ENCODE data around the gene ADGRG3. TPM values are rescaled to one million over a fixed set of nuclear protein-coding genes. Genes with fewer than 3 reads are reported as not detected.

ADGRG3 gene
- total and polyA plus RNA-seq, 9 donors = 0.04 to 1.1 (median 0.21) TPM

DNA sequence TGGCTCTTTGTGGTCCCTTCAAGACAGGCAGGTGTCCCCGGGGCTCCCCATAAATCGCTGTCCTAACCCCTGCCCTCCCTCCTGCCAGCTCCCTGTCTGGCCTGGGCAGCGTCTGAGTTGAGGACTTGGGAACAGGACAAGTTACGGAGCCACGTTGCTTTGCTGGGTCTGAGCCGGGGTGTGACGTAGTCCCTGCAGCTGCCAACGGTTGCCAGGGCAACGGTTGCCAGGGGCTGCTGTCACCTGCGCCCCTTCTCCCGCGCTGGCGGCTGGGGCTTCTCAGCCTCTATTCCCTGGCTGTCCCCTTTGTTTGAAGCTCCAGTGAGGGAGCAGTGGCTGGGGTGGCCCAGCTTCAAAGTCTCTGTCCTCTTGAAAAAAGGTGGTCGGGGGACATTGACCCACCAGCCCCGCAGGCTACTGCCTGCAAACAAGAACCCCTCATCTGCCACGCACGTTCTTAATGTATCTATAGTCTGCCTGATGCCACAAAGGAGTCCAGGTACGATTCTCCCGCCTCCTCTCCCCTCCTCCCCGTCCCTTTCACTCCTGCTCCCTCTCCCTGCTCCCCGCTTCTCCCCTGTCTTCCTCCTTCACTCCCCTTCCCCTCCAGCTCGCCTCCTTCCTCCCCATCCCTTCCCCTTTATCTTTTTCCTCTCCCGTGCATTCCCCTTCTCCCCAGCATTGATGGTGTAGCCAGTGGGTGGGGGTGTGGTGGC lies 28.8 kb upstream of the ADGRG3 start:
- peak; percentile 80 for DNase-seq
- Histone ChIP-seq H3K4me3 (ENCODE audit: low read length) (no peak overlapping the region), H3K27ac (ENCODE audit: low read length) (peak overlapping the region; percentile 15)

DNA sequence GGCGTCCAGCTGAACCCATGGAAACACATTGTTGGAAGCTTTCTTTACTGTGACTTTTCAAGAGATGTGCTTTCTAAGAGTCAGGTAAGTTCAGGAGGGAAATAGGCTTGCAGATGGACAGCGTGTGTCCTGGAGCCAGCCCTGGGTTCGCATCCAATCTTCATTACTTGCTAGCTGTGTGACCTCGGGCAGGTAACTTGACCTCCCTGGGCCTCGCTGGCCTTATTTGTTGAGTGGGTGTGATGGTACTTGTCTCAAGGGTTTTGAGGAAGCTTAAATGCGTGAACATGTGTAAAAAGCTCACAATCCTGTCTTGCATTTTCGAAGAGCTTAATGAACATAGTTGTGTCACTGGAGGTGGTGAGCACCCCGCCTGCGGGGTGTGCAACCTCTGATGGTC lies 27.9 kb upstream of the ADGRG3 start:
- Histone ChIP-seq H3K36me3 (ENCODE audit: control insufficient read depth, insufficient read depth, low read length) (no peaks in the 10 kb centered on the region), H3K9me3 (replicated peaks; ENCODE audit: control insufficient read depth, low read depth, low read length) (no peaks in the 10 kb centered on the region), H3K27me3 (ENCODE audit: control insufficient read depth, insufficient read depth, low read length) (no peaks in the 10 kb centered on the region), H3K4me1 (ENCODE audit: control insufficient read depth, insufficient read depth, low read length) (peaks cover 65% of the 10 kb centered on the region), H3K27ac (ENCODE audit: low read length) (no peak overlapping the region), H3K4me3 (ENCODE audit: low read length) (no peak overlapping the region)
- DNase-seq = no peak
- WGBS (ENCODE audit: insufficient coverage) = 86% methylated on average over 4 of the region's 9 CpGs

More for the DNA sequence above, 28.8 kb upstream of the ADGRG3 start:
- WGBS (ENCODE audit: insufficient coverage) = 11% methylated on average over 13 of the region's 23 CpGs
- no peaks in the 10 kb centered on the region for H3K27me3 ChIP-seq (ENCODE audit: control insufficient read depth, insufficient read depth, low read length)
- H3K4me1 ChIP-seq (ENCODE audit: control insufficient read depth, insufficient read depth, low read length) = peaks cover 58% of the 10 kb centered on the region
- no peaks in the 10 kb centered on the region for H3K9me3 ChIP-seq (replicated peaks; ENCODE audit: control insufficient read depth, low read depth, low read length)
- H3K36me3 ChIP-seq (ENCODE audit: control insufficient read depth, insufficient read depth, low read length) = no peaks in the 10 kb centered on the region

DNA sequence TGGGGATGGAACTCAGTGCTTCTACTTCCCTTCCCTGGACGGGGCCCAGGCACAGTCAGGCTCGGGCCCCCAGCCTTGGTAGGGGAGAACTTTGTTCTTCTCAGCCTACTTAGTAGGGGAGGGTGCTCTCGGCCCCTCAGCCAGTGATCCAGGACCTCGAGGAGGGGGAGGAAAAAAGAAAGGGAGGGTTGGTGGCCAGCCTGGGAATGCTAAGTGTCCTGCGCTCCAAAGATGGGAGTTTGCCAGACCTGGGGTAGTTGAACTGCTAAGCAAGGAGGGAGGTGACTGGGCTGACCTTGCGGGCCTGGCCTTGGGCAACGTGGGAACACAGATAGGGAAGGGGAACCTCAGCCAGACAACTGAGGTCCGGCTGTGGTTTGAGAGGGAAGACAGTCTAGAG lies 27.5 kb upstream of the ADGRG3 start:
- Histone ChIP-seq H3K27me3 (ENCODE audit: control insufficient read depth, insufficient read depth, low read length) (no peaks in the 10 kb centered on the region), H3K27ac (ENCODE audit: low read length) (no peak overlapping the region), H3K9me3 (replicated peaks; ENCODE audit: control insufficient read depth, low read depth, low read length) (no peaks in the 10 kb centered on the region), H3K4me3 (ENCODE audit: low read length) (no peak overlapping the region), H3K4me1 (ENCODE audit: control insufficient read depth, insufficient read depth, low read length) (peaks cover 65% of the 10 kb centered on the region), H3K36me3 (ENCODE audit: control insufficient read depth, insufficient read depth, low read length) (no peaks in the 10 kb centered on the region)
- DNase-seq = no peak
- 56% methylated on average over 6 of the region's 8 CpGs for WGBS (ENCODE audit: insufficient coverage)

DNA sequence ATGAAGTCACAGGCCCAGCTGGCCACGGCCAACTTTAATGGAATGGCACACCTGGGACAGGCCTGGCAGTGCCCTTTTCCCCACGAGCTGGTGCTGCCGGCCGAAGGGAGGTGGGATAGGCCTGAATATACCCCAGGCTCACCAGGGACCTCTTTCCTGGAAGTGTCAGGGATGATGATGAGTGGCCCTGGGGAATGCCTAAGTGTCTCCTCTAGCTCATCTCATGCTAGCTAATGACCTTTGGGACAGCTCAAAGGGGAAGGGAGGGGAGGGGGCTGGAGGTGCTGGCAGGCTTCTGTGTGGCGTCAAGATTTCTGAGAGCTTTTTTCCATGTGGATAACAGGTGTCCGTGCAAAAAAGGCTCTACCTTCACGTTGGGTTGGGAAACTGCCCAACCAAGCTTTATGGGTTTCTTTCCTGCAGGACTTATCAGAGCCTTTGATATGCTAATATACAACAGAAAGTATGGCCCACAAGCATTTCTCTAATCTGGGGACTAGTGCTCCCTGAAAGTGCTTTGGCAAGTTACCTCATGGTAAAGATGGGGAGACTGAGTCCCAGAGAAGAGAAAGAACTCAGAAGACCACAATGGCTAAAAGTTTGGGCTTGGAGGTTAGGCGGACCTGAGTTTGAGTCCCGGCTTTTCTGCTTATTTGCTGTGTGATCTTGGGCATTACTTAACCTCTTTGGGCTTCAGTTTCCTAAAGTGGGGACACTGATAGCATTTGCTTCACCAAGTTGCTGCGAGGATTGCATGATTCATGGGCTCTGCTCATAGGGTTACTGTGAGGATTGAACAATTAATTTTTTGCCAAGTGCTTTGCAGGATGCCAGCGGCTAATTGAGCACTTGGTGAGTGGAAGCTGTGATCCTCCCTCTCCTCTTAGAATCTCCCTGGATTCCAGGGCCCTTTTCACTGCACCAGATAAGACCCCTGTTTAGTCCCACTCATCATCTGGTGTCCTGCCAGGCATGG lies 25.7 kb upstream of the ADGRG3 start:
- peaks cover 2% of the 10 kb centered on the region for H3K27me3 ChIP-seq (ENCODE audit: control insufficient read depth, insufficient read depth, low read length)
- H3K4me3 ChIP-seq (ENCODE audit: low read length) = no peak overlapping the region
- H3K9me3 ChIP-seq (replicated peaks; ENCODE audit: control insufficient read depth, low read depth, low read length) = no peaks in the 10 kb centered on the region
- H3K36me3 ChIP-seq (ENCODE audit: control insufficient read depth, insufficient read depth, low read length) = no peaks in the 10 kb centered on the region
- peak overlapping the region; percentile 82 for H3K27ac ChIP-seq (ENCODE audit: low read length)
- DNase-seq = no peak
- H3K4me1 ChIP-seq (ENCODE audit: control insufficient read depth, insufficient read depth, low read length) = peaks cover 58% of the 10 kb centered on the region
- 51% methylated on average over 10 of the region's 11 CpGs for WGBS (ENCODE audit: insufficient coverage)

DNA sequence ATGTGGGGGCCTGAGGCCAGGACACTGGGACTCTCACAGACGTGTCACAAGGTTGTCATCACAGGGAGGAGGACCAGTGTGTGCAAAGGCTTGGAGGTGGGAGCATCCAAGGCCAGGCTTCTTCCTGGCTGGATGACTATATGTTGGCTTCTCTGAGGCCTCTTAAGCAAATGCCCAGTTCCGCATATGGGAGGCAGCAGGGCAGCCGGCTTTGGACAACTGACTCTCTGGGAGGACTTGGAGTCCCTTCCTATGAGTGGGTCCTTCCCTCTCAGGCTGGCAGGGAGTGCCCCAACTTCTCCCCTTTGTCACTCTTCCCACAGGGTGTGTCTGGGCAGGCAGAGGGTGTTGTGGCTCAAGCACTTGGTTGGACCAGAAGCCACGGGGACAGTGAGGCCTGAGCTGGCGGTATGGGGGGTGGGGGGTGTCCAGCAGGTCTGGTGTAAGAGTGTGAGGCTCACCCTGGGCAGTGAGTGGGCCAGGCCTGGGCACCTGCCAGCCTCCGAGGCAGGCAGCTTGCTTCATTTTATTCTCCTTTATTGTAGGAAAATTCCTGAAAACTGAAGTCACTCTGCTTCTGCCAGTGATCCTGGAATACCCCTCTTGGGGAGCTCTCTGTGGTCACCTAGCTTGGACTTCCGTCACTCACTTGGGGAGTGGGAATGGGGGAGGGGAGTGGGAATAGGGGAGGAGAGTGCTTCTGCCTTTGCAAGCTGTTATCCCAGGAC lies 24.8 kb upstream of the ADGRG3 start:
- peak overlapping the region; percentile 82 for H3K27ac ChIP-seq (ENCODE audit: low read length)
- DNase-seq = peak; percentile 57
- H3K27me3 ChIP-seq (ENCODE audit: control insufficient read depth, insufficient read depth, low read length) = peaks cover 2% of the 10 kb centered on the region
- peaks cover 58% of the 10 kb centered on the region for H3K4me1 ChIP-seq (ENCODE audit: control insufficient read depth, insufficient read depth, low read length)
- H3K4me3 ChIP-seq (ENCODE audit: low read length) = no peak overlapping the region
- H3K36me3 ChIP-seq (ENCODE audit: control insufficient read depth, insufficient read depth, low read length) = no peaks in the 10 kb centered on the region
- WGBS (ENCODE audit: insufficient coverage) = 40% methylated on average over 5 of the region's 7 CpGs
- no peaks in the 10 kb centered on the region for H3K9me3 ChIP-seq (replicated peaks; ENCODE audit: control insufficient read depth, low read depth, low read length)

DNA sequence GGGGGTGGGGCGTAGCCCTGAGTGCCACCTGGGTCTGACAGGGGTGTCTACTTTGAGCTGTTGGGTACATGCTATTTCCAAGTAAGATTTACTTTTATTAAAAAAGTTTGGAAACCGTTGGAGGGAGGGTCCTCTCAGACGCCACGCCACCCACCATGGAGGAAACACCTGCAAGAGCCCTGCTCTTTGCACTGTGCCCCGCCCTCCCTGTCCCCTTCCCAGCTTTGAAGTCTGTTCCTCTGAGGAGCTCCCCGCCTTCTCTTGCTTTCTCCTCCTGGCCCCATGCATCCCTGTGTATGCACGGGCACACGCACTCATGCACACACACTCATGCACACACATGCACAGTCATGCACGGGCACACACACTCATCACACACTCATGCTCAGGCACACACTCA lies 24.2 kb upstream of the ADGRG3 start:
- no peak for DNase-seq
- no peaks in the 10 kb centered on the region for H3K9me3 ChIP-seq (replicated peaks; ENCODE audit: control insufficient read depth, low read depth, low read length)
- peaks cover 56% of the 10 kb centered on the region for H3K4me1 ChIP-seq (ENCODE audit: control insufficient read depth, insufficient read depth, low read length)
- H3K4me3 ChIP-seq (ENCODE audit: low read length) = no peak overlapping the region
- no peaks in the 10 kb centered on the region for H3K36me3 ChIP-seq (ENCODE audit: control insufficient read depth, insufficient read depth, low read length)
- WGBS (ENCODE audit: insufficient coverage) = 40% methylated on average over 5 of the region's 9 CpGs
- peaks cover 2% of the 10 kb centered on the region for H3K27me3 ChIP-seq (ENCODE audit: control insufficient read depth, insufficient read depth, low read length)
- H3K27ac ChIP-seq (ENCODE audit: low read length) = peak overlapping the region; percentile 13

DNA sequence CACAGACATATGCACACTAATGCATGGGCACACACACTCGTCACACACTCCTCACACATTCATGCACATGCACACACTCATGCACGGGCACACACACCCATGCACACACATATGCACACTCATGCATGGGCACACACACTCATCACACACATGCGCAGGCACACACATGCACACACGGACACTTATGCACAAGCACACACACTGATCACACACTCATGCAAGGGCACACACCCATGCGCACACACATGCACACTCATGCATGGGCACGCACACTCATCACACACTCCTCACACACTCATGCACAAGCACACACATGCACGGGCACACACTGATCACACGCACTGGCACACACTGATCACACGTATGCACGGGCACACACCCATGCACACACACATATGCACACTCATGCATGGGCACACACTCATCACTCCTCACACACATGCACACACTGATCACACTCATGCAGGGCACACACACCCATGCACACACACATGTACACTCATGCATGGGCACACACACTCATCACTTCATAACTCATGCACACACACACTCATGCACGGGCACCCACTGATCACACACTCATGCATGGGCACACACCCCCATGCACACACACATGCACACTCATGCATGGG lies 23.6 kb upstream of the ADGRG3 start:
- H3K4me3 ChIP-seq (ENCODE audit: low read length) = no peak overlapping the region
- peaks cover 2% of the 10 kb centered on the region for H3K27me3 ChIP-seq (ENCODE audit: control insufficient read depth, insufficient read depth, low read length)
- no peak overlapping the region for H3K27ac ChIP-seq (ENCODE audit: low read length)
- WGBS (ENCODE audit: insufficient coverage) = 97% methylated on average over 11 of the region's 11 CpGs
- H3K4me1 ChIP-seq (ENCODE audit: control insufficient read depth, insufficient read depth, low read length) = peaks cover 51% of the 10 kb centered on the region
- no peaks in the 10 kb centered on the region for H3K9me3 ChIP-seq (replicated peaks; ENCODE audit: control insufficient read depth, low read depth, low read length)
- DNase-seq = no peak
- H3K36me3 ChIP-seq (ENCODE audit: control insufficient read depth, insufficient read depth, low read length) = no peaks in the 10 kb centered on the region

DNA sequence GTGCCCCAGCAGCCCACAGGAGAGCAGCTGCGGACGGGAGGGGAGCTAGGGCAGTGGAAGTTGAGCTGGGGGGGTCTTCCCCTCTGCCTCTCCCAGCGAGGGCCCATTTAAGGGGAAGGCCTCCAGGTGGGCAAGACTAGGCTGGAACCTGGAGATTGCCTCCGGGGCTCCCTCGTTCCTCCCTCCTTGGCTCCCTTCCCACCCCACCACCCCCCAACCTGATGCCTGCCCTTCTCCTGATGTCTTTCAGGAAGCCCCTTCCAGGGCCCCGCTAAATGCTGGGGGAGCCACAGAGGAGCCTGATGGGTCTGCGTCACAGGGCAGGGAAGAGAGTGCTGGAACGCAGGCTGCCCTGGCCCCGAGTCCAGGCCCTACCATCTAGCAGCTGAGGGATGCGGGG lies 22.9 kb upstream of the ADGRG3 start:
- Histone ChIP-seq H3K36me3 (ENCODE audit: control insufficient read depth, insufficient read depth, low read length) (no peaks in the 10 kb centered on the region), H3K4me1 (ENCODE audit: control insufficient read depth, insufficient read depth, low read length) (peaks cover 49% of the 10 kb centered on the region), H3K4me3 (ENCODE audit: low read length) (no peak overlapping the region), H3K9me3 (replicated peaks; ENCODE audit: control insufficient read depth, low read depth, low read length) (no peaks in the 10 kb centered on the region), H3K27me3 (ENCODE audit: control insufficient read depth, insufficient read depth, low read length) (peaks cover 2% of the 10 kb centered on the region), H3K27ac (ENCODE audit: low read length) (peak overlapping the region; percentile 13)
- DNase-seq = no peak
- 19% methylated on average over 4 of the region's 10 CpGs for WGBS (ENCODE audit: insufficient coverage)

DNA sequence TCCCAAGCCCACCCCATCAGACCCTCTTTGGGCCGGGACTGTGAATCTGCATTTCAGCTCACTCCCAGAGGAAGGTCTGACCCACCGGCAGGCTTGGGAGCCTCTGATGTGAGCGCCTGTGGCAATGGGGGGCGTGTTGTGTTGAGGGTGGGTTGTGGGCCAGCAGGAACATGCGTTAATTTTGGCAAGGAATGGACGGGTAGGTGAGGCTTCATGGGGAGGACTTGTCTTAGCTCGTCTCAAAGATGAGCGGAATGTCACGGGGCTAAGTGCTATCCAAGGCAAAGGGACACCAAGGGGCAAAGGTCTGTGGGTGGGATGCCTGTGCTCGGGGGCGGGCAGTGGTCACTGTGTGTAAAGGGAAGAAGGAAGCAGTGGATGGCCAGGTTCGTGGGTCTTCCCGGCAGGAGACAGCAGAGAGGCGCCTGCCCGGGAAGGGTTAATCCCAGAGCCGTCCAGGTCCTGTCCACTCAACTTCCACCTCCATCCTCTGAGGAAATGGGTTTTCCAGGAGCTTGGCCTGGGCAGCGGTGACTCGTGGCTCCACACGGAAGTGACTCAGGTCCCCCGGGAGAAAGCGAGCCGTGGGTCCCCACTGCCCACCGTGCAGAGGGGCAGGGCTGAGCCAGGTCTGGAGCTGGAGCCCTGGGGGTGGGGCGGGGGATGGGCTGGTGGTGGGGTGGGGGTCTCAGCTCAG lies 22.3 kb upstream of the ADGRG3 start:
- H3K27ac ChIP-seq (ENCODE audit: low read length) = peak overlapping the region; percentile 85
- H3K27me3 ChIP-seq (ENCODE audit: control insufficient read depth, insufficient read depth, low read length) = peaks cover 2% of the 10 kb centered on the region
- no peaks in the 10 kb centered on the region for H3K9me3 ChIP-seq (replicated peaks; ENCODE audit: control insufficient read depth, low read depth, low read length)
- WGBS (ENCODE audit: insufficient coverage) = 30% methylated on average over 9 of the region's 24 CpGs
- no peaks in the 10 kb centered on the region for H3K36me3 ChIP-seq (ENCODE audit: control insufficient read depth, insufficient read depth, low read length)
- peaks cover 49% of the 10 kb centered on the region for H3K4me1 ChIP-seq (ENCODE audit: control insufficient read depth, insufficient read depth, low read length)
- peak; percentile 86 for DNase-seq
- H3K4me3 ChIP-seq (ENCODE audit: low read length) = no peak overlapping the region
